Muscle of leg (tissue), 11 donors: Measurements from ENCODE around the gene COL4A6. TPM values are rescaled to one million over a fixed set of nuclear protein-coding genes. Genes with fewer than 3 reads are reported as not detected.

Experiments
- DNase-seq: peaks from one replicate; pipeline ENCODE4 v3.0.0; 2013
- H3K27ac ChIP-seq: one replicate; pipeline ENCODE4 v1.5.1; 2013; ENCODE audit warnings: mild to moderate bottlenecking, low read length, control low read depth
- H3K27me3 ChIP-seq: one replicate; pipeline ENCODE4 v1.6.1; 2013; ENCODE audit warnings: low read length; ENCODE audit not compliant: control insufficient read depth, insufficient read depth
- H3K36me3 ChIP-seq: one replicate; pipeline ENCODE4 v1.6.1; 2013; ENCODE audit warnings: low read length; ENCODE audit not compliant: control insufficient read depth, insufficient read depth
- H3K4me1 ChIP-seq: one replicate; pipeline ENCODE4 v1.6.1; 2013; ENCODE audit warnings: low read length; ENCODE audit not compliant: control insufficient read depth, insufficient read depth
- H3K4me3 ChIP-seq: one replicate; pipeline ENCODE4 v1.5.1; 2013; ENCODE audit warnings: low read length, control low read depth
- H3K9me3 ChIP-seq: replicated peaks from 2 replicates; pipeline ENCODE4 v1.6.1; 2013; ENCODE audit warnings: low read depth, low read length; ENCODE audit not compliant: control insufficient read depth
- WGBS: methylation state at CpG from one replicate; pipeline ENCODE4 v1.1.5; 2013; ENCODE audit warnings: missing lambda C conversion rate; ENCODE audit not compliant: insufficient coverage; 5-methylcytosine and 5-hydroxymethylcytosine counted together
- polyA plus RNA-seq, 8 donors: library from polyadenylated mRNA; unstranded; fragments of 120-200 nt; gene quantifications; one replicate each; pipeline versions ENCODE4 v1.2.1 to v1.2.3, GENCODE V29; 2013; ENCODE audit warnings: inconsistent platforms in 1 of 8, low replicate concordance in 1 of 8; ENCODE audit not compliant: insufficient read length in 8 of 8, insufficient read depth in 1 of 8
- total RNA-seq: library from RNA; stranded (reverse); fragments of 120-200 nt; gene quantifications from one replicate; pipeline ENCODE4 v1.2.4, GENCODE V29; 2013

COL4A6 gene
- total and polyA plus RNA-seq, 9 donors, result 1.6 to 3.5 (median 1.9) TPM

- Histone ChIP-seq H3K36me3 (no peaks in the 10 kb centered on the region), H3K4me1 (no peaks in the 10 kb centered on the region), H3K9me3 (no peaks in the 10 kb centered on the region), H3K27ac (no peak overlapping the region), H3K4me3 (no peak overlapping the region), H3K27me3 (peaks cover 31% of the 10 kb centered on the region)
- 0% methylated on average over 2 of the region's 4 CpGs for WGBS
- DNase-seq, result peak; percentile 23
Observed at GRCh38 chrX:108199691-108200090, 238.5 kb downstream of the COL4A6 start.

GRCh38 chrX:108199041-108199440 lies 239.2 kb downstream of the COL4A6 start:
- peaks cover 29% of the 10 kb centered on the region for H3K27me3 ChIP-seq
- no peaks in the 10 kb centered on the region for H3K4me1 ChIP-seq
- H3K4me3 ChIP-seq, result no peak overlapping the region
- no peaks in the 10 kb centered on the region for H3K36me3 ChIP-seq
- WGBS, result no CpG with 5 or more reads among the region's 2 CpGs
- no peaks in the 10 kb centered on the region for H3K9me3 ChIP-seq
- no peak for DNase-seq
- no peak overlapping the region for H3K27ac ChIP-seq

- Histone ChIP-seq H3K4me1 (no peaks in the 10 kb centered on the region), H3K36me3 (no peaks in the 10 kb centered on the region), H3K27me3 (peaks cover 29% of the 10 kb centered on the region), H3K4me3 (no peak overlapping the region), H3K27ac (no peak overlapping the region), H3K9me3 (no peaks in the 10 kb centered on the region)
- no peak for DNase-seq
- 60% methylated on average over 1 of the region's 1 CpG for WGBS
Observed at GRCh38 chrX:108198420-108198819, 239.8 kb downstream of the COL4A6 start.

GRCh38 chrX:108186811-108187210 lies 251.4 kb downstream of the COL4A6 start:
- Histone ChIP-seq H3K9me3 (no peaks in the 10 kb centered on the region), H3K4me3 (no peak overlapping the region), H3K4me1 (no peaks in the 10 kb centered on the region), H3K27ac (no peak overlapping the region), H3K27me3 (peaks cover 30% of the 10 kb centered on the region), H3K36me3 (no peaks in the 10 kb centered on the region)
- DNase-seq, result no peak
- 62% methylated on average over 3 of the region's 4 CpGs for WGBS

- no peak for DNase-seq
- Histone ChIP-seq H3K4me1 (no peaks in the 10 kb centered on the region), H3K27ac (no peak overlapping the region), H3K4me3 (no peak overlapping the region), H3K27me3 (peaks cover 59% of the 10 kb centered on the region), H3K9me3 (no peaks in the 10 kb centered on the region), H3K36me3 (no peaks in the 10 kb centered on the region)
- 48% methylated on average over 4 of the region's 7 CpGs for WGBS
Observed at GRCh38 chrX:108178143-108178498, 260.1 kb downstream of the COL4A6 start.

GRCh38 chrX:108177351-108178142 lies 260.7 kb downstream of the COL4A6 start:
- 49% methylated on average over 6 of the region's 8 CpGs for WGBS
- Histone ChIP-seq H3K27ac (no peak overlapping the region), H3K4me3 (no peak overlapping the region), H3K9me3 (no peaks in the 10 kb centered on the region), H3K27me3 (peaks cover 65% of the 10 kb centered on the region), H3K4me1 (no peaks in the 10 kb centered on the region), H3K36me3 (no peaks in the 10 kb centered on the region)
- no peak for DNase-seq

- 14% methylated on average over 1 of the region's 3 CpGs for WGBS
Observed at GRCh38 chrX:108173874-108174273, 264.3 kb downstream of the COL4A6 start.

GRCh38 chrX:108171671-108172070 lies 266.6 kb downstream of the COL4A6 start:
- Histone ChIP-seq H3K27ac (no peak overlapping the region), H3K36me3 (no peaks in the 10 kb centered on the region), H3K27me3 (peaks cover 42% of the 10 kb centered on the region), H3K9me3 (no peaks in the 10 kb centered on the region), H3K4me3 (no peak overlapping the region), H3K4me1 (no peaks in the 10 kb centered on the region)
- DNase-seq, result no peak
- WGBS, result 74% methylated on average over 3 of the region's 4 CpGs

More at GRCh38 chrX:108173874-108174273, 264.3 kb downstream of the COL4A6 start:
- Histone ChIP-seq H3K4me3 (no peak overlapping the region), H3K36me3 (no peaks in the 10 kb centered on the region), H3K4me1 (no peaks in the 10 kb centered on the region), H3K9me3 (no peaks in the 10 kb centered on the region), H3K27ac (no peak overlapping the region), H3K27me3 (peaks cover 57% of the 10 kb centered on the region)
- DNase-seq, result no peak

GRCh38 chrX:108169768-108170167 lies 268.5 kb downstream of the COL4A6 start:
- Histone ChIP-seq H3K27me3 (peaks cover 43% of the 10 kb centered on the region), H3K9me3 (no peaks in the 10 kb centered on the region), H3K4me1 (no peaks in the 10 kb centered on the region), H3K36me3 (no peaks in the 10 kb centered on the region), H3K27ac (no peak overlapping the region), H3K4me3 (no peak overlapping the region)
- no peak for DNase-seq
- WGBS, result 100% methylated on average over 1 of the region's 3 CpGs

GRCh38 chrX:108168961-108169740 lies 269.1 kb downstream of the COL4A6 start:
- no peak for DNase-seq
- Histone ChIP-seq H3K36me3 (no peaks in the 10 kb centered on the region), H3K4me3 (no peak overlapping the region), H3K27ac (no peak overlapping the region), H3K27me3 (peaks cover 41% of the 10 kb centered on the region), H3K4me1 (no peaks in the 10 kb centered on the region), H3K9me3 (no peaks in the 10 kb centered on the region)
- WGBS, result 78% methylated on average over 3 of the region's 9 CpGs
